Fibroblast of skin of left biceps (primary cell): ENCODE data around the gene SYNGR1.
"Not testable (repeated sequence)": the region's sequence is repeated elsewhere in the genome, so short reads cannot be mapped to it uniquely, and the experiment has no call there.

Experiments used
- DNase-seq, 2 experiments: peaks; one replicate each; pipeline ENCODE4 v3.0.0-alpha.2; 2013; ENCODE audit warnings: low read depth in 2 of 2

The SYNGR1 gene

DNA sequence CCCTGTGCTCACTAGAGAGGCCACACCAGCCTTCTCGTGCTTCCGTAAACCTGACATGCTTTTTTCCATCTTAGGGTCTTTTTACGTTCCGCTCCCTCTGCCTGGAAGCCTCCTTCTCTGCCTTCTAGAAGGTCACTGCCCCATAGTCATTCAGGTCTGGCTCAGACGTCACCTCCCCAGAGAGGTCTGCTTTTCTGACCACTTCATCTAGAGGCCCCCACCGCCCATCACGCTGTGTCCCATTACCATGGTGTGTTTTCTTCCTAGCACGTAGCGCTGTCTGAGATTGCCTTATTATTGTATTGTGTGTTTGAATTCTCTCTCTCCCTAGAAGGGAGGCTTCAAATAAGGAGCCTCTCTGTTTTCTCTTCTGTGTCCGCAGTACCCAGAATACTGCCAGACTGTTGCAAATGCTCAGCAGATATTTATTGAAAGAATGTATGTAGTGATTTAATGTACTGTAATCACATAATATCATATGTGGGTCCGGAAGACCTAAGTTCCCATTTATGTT, 59.8 kb downstream of the SYNGR1 start:
- DNase-seq = no peak

GRCh38 chr22:39410264-39410663, 60.5 kb downstream of the SYNGR1 start:
- no peak for DNase-seq

DNA sequence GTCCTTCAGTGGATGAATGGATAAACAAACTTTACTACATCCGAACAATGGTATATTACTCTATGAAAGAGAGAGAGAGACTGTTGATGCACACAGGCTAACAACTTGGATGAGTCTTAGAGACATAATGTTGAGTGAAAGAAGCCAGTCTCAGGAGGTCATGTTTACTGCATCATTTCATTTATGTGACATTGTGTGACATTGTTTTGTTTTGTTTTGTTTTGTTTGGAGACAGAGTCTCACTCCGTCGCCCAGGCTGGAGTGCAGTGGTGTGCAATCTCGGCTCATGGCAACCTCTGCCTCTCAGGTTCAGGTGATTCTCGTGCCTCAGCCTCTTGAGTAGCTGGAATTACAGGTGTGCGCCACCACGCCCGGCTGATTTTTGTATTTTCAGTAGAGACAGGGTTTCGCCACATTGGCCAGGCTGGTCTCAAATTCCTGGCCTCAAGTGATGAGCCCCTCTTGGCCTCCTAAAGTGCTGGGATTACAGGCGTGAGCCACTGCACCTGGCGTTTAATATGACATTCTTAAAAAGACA, 62.1 kb downstream of the SYNGR1 start:
- not testable (repeated sequence) for DNase-seq

- DNase-seq = not testable (repeated sequence)
Measured at GRCh38 chr22:39413204-39413603, 63.4 kb downstream of the SYNGR1 start.

DNA sequence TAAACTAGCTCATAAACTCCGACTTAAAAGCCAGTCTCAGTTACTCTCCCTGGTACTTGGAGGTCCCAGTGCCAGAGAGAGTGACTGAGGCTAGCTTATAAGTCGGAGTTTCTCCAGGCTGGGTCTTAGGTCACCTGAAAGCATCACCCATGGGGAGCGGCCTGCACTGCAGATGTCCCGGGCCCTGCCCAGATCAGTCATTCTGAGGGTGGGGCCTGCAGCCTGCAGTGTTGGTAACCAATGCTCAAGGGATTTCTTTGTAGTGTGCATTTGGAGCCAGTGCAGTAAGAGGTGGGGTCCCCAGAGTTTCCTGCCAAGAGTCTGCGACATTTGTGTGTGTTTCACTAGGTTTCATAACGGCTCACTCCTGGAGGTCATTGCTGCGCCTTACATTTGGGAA, 64.6 kb downstream of the SYNGR1 start:
- DNase-seq = no peak

DNA sequence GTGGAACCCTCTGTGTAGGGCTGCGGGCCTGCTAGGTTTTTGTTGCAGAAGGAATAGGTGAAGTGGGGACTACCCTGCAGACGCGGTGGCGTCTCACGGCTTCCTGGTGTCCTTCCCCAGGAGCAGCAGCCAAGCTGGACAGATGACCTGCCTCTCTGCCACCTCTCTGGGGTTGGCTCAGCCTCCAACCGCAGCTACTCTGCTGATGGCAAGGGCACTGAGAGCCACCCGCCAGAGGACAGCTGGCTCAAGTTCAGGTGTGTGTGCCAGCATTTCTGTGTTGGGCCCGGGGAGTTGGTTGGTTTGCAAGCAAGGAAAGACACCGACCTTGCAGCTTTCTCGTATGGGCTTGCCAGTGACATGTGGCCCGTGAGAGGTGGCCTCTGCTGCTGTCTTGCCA, 65.1 kb downstream of the SYNGR1 start:
- DNase-seq = no peak

GRCh38 chr22:39415506-39415905, 65.7 kb downstream of the SYNGR1 start:
- DNase-seq = no peak

- no peak for DNase-seq
Measured at GRCh38 chr22:39416319-39416718, 66.5 kb downstream of the SYNGR1 start.

DNA sequence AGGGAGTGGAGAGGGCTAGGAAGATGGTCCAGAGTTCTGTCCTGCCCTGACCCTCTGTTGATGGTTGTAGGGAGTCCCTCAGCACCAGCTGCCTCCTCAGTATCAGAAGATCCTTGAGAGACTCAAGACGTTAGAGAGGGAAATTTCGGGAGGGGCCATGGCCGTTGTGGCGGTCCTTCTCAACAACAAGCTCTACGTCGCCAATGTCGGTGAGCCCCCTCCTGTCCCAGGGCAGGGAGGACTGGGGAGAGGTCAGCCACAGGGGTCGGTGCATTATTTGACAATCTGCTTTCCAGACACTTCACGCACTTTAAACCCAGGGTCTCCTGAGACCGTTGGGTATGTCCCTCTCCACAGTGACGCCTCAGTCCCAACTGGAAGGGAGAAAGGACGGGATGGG, 67.8 kb downstream of the SYNGR1 start:
- DNase-seq = no peak

DNA sequence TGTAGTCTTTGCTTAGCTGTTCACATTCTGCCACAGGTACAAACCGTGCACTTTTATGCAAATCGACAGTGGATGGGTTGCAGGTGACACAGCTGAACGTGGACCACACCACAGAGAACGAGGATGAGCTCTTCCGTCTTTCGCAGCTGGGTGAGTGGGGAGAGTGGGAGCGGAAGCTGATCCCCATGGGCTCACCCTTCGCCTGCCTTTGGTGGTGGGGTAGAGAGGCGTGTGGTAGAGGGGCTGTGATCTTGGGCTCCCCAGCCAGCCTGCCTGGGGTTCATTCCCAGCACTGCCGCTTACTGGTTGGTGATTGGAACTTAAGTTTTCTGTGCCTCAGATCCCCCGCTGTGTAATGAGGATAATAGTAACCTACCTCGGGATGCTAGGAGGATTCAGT, 68.9 kb downstream of the SYNGR1 start:
- no peak for DNase-seq

GRCh38 chr22:39419096-39419495, 69.3 kb downstream of the SYNGR1 start:
- no peak for DNase-seq

DNA sequence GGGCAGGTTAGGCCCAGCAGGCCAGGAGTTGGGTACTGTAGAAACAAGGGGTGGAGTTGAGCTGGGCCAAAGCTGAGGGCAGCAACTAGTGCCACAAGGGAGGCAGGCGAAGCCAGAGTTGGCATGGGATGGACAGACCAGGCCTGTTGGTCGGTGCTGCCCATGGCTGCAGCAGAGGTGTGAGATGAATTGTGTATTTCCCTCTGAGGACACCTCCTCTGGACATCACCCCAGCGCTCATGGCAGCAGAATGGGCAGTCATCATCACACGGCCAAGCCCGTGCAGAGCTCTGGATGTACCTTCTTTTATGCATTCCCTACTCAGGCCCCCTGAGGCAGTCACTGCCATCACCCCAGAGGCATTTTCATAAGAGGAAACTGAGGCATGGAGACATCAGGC, 70.1 kb downstream of the SYNGR1 start:
- DNase-seq = no peak

DNA sequence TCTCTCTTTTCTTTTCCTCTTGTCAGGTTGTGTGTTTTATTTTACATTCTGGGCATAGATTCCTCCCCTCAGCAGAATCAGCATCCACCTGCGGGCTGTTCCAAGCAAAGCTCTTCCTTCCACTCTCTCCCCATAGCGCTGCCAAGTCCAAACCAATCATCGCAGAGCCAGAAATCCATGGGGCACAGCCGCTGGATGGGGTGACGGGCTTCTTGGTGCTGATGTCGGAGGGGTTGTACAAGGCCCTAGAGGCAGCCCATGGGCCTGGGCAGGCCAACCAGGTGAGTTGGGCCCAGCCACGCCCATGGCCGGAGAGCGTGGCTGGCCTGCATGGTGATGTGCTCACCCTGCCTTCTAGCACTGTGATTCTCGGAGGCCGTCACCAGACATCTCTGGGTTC, 71.9 kb downstream of the SYNGR1 start:
- no peak for DNase-seq

- no peak for DNase-seq
Measured at GRCh38 chr22:39422101-39422500, 72.3 kb downstream of the SYNGR1 start.

- DNase-seq = no peak
Measured at GRCh38 chr22:39422721-39423120, 72.9 kb downstream of the SYNGR1 start.

GRCh38 chr22:39423976-39424375, 74.2 kb downstream of the SYNGR1 start:
- DNase-seq = no peak

DNA sequence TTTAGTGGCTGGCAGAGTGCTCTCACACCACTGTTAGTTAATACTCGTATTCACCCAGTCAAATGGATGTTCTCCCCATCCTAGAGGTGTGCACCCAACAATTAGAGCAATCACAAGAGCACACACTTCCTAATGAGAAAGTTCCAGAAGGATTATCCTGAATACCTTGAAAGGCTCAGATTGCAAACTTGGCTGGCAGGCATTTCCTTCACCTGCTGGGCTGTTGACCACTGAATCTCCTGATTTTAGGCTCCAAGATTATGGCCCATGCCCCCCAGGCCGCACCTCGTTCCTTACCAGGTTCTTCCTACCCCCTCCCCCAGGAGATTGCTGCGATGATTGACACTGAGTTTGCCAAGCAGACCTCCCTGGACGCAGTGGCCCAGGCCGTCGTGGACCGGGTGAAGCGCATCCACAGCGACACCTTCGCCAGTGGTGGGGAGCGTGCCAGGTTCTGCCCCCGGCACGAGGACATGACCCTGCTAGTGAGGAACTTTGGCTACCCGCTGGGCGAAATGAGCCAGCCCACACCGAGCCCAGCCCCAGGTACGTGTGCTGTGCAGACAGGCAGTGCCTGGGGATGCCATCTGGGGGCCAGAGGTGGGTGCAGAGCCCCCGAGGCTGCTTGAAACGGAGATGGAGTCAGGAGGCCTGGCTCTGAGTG, 76.7 kb downstream of the SYNGR1 start:
- no peak for DNase-seq

GRCh38 chr22:39427751-39428596, 78.2 kb downstream of the SYNGR1 start:
- DNase-seq = no peak

DNA sequence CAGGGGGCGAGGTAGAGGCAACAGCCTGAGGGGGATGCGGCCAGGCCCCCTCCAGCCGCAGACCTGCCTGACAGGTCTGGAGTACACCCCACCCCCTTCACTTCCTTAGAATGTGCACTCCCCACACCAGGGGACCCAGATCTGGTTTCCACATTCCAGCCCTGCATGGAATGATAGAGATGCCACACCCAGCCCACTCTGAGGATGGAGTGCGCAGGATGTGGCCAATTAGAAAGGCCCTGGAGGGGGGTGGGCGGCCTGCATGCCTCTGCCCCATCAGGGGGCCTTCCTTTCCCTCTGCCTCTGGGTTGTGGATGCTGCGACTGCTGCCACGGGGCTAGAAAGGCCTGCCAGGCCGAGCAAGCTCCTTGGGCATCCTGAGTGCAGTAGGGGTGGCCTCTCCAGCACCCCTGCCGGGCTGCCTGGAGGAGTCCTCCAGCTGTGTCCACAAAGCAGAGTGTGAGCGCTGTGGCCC, 78.8 kb downstream of the SYNGR1 start:
- peak; percentile 38 to 42 for DNase-seq

GRCh38 chr22:39429186-39429585, 79.4 kb downstream of the SYNGR1 start:
- no peak for DNase-seq

- no peak for DNase-seq
Measured at GRCh38 chr22:39429916-39430575, 80.3 kb downstream of the SYNGR1 start.

DNA sequence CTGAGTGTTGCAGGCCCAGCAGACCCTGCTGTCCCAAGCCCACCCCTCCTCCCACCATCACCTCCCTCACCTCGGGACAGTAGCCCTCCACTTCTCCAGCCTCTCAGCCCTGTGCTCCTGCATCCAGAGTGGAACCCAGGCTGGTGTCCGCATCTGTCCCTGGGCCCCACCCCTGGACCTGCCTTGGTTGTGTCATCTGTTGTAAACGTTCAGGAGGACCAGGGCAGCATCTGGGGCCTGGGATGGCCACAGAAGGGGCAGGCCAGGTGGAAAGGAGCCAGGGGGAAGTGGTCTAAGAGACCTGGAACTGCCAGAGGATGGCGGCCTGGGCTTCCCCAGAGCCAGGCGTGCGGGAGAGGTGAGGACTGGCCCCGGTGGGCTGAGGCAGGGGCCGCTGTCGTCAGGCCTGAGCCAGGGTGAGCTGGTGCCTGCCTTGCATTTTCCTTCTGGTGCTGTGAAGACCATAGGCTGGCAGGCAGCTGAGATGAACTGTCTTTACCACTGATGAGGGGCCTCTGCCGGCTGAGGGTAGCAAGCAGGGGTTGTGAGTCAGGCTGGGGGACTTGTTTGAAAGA, 80.9 kb downstream of the SYNGR1 start:
- DNase-seq = no peak
